Measurements from ENCODE around the gene NTNG1. TPM values are rescaled to one million over a fixed set of nuclear protein-coding genes. Genes with fewer than 3 reads are reported as not detected.

NTNG1 gene
- total RNA-seq, 1 experiment from 2014 or later, result 5.8 TPM

DNA sequence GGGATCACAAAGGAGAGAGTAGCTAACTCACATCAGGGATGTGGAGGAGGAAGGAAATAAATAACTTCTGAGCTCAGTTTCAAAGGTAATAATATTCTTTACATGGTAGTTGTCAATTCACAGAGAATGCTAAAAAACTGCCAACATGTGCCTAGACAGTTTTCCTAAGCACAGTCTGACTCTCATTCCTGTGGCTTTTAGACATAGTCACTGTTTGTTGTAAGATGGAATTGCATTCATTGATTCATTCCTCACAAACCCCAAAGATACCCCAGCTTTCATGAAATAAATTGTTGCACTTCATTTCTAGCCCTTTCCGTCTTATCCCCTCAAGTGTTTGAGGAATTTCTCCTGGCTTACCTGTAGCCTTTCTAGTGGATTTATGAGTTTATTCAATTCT, 263.9 kb downstream of the NTNG1 start:
- peak; percentile 65 for DNase-seq (ENCODE audit: low read depth)

DNA sequence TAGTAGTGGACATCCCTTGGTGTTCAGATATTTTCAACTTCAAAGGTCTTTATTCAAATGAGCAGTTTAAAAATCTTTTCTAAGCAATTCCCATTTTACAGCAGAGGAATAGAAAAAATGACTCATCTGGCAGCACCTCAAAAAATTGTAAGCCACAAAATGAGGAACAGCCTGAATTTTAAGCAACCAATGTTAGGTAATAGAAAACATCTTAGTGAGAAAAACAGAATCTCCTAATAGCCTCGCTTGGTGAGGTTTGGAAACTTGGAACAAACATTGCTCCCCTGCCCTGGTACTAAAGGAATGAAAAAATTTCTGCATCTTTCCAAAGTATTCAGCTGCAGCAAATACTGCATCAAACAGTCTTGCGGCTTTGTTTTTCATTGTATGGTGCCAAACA, 264.4 kb downstream of the NTNG1 start:
- DNase-seq (ENCODE audit: low read depth), result peak; percentile 79

- DNase-seq (ENCODE audit: low read depth), result no peak
Observed at GRCh38 chr1:107407011-107407410, 266.2 kb downstream of the NTNG1 start.

DNA sequence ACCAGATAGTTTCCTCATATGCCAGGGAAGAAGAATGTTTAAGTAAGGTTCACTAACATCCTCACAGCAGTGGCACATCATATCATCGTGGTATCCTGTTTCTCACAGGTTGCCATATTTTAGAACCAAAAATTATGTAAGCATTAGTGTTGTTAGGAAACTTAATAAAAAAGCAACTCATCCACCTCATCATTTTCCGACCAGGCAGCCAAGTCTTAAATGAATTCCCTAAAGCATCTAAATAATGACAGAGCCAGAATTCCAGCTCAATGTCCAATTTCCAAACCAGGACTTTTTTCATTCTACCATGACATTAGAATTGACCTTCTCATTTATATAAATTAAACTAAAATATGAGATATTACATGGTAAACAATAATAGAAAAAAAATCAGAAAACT, 272.7 kb downstream of the NTNG1 start:
- DNase-seq (ENCODE audit: low read depth), result no peak

DNA sequence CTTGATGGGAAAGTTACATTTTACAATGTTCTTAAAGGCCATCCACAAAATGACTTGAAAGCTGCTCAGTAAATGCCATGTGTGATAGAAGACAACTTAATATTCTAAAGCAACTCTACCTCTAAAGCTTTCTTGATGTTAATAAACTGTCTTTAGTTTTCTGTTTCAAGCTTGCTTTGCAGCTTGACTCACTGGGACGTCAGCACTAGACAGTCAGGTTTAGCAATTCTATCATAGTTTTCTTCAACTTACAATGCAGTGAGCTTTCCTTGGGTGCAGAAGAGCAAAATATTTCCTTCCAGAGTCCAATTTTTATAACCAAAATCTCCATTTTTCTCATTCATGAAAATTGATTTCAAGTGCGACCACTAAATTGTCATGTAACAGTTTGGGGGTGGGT, 273.1 kb downstream of the NTNG1 start:
- no peak for DNase-seq (ENCODE audit: low read depth)

DNA sequence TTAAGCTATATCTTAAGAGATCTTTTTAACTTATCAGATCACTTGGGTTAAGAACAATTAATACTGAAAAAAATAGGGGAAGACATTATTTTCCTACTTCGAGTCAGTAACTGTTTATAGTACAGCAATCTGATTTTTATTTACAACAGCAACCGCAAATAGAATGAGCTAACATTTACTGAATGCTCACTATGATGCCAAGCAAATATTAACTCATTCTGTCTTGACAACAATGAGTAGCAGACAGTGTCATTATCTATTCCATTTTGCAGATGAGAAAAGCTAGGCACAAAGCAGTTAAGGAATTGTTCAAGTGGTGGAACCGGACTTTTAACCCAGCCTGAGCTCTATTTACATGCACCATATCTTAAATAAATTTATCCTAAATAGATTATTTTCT, 273.7 kb downstream of the NTNG1 start:
- no peak for DNase-seq (ENCODE audit: low read depth)

DNA sequence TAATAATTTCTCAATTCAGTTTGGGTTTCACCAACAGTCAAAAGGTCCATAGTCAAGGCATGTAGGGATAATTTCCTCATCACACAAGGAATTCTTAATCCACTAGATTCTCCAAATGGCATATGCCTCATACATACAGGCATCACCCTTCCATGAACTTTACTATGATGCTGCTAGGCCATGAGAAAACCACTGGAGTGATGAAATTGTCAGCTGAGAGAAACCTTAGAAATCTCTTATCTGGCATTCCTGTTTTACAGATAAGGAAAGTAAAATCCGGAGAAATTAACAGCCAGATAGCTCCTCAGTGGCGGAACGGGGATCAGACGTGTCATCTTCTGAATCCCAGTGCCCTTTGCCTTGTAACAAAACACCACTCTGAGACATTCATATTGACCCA, 274.4 kb downstream of the NTNG1 start:
- no peak for DNase-seq (ENCODE audit: low read depth)

DNA sequence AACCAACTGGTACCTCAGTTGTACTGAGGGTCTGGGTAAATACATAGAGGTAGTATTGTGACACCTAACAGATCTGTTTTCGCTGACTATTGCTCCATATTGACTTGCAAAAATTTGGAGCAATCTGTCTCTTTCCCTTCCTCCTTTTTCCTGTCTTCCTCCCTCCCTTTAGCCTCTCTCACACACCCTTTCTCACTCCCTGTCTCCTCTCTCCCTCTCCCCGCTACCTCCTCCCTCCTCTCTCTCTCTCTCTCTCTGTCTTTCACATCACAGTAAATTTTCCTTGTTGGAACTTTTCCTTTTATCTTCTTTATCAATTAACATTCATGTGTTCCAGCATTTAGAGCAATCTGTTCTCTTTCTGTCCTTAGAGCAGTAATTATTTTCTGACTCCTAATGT, 278.2 kb downstream of the NTNG1 start:
- no peak for DNase-seq (ENCODE audit: low read depth)

DNA sequence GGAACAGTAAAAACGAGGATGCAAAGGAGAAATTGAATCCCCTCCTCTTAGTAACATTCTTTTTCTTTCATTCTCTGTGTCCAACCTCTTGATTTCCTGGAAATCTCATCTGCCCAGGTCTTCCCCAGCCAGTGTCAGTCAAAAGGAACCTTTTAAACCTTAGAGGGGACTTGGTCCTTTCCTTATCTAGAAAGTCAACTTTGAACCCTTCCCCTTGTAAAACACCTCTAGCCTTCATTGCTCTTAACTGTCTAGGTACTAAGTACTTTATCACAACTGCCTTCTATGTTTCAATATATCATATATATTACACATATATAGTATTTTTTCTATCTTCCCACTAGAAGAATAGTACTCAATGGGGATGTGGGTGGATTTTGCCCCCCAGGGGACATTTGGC, 282.1 kb downstream of the NTNG1 start:
- DNase-seq (ENCODE audit: low read depth), result no peak

- DNase-seq (ENCODE audit: low read depth), result peak; percentile 56
Observed at GRCh38 chr1:107430540-107431228, 289.8 kb downstream of the NTNG1 start.

DNA sequence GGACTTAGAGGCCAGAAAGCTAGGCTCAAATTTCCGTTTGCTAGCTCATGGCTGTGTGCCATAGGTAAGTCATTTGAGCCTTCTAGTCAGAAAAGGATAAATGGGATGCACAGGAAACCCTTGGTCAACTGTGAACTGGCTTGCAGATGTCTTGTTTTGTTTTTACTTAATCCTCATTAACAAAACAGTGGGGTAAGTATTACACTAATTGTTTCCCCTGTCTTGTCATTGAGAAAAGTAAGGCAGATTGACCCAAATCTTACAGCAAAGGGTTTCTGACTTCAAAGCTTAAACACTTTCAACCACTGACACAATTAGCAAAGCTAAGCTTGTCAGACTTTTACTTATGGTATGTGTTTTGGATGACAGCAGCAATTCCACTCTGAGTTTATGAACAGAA, 291.3 kb downstream of the NTNG1 start:
- no peak for DNase-seq (ENCODE audit: low read depth)

DNA sequence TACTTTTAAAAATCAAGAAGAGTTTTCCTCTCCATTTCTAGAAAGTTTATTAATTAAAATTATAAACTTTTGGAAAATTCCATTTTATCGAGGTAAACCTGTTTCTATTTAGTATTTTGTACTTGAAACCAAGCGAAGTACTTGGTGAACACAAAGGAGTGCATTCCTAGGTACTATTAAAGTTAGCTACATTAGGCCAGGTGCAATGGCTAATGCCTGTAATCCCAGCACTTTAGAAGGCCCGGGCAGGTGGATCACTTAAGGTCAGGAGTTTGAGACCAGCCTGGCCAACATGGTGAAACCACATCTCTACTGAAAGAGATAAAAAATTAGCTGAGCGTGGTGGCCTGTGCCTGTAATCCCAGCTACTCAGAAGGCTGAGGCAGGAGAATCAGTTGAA, 292.2 kb downstream of the NTNG1 start:
- DNase-seq (ENCODE audit: low read depth), result no peak

DNA sequence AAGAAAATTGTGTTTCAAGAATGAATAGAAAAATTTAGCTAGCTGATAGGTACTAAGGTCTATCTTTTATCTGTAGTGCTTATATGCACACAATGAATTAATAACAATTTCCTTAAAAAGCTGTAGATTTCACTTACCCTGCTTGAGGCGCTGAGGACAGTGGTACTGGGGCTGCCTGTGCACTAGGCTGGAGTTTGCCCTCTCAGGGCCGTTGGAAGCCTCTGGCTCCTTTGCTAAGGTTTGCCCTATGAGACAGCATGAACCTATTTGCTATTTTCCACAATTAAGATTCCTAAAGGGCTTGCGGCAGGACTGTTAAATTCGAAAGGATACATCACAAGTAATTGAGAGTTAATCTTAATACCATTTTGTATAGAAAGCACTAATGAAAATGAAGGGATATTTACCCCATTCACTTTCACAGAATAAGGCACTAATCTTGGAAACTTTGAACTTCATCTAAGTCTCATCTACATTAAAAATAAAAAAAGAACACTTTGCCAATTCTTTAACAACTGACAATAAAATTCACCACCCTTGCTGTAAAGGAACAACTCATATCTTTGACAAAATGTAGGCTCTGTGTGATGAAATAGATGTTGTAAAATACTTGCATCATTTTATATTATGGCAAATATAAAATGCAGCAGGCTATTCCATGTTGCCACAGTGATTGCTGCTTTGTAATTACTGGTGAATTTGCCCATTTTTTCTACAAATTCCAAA, 293.0 kb downstream of the NTNG1 start:
- no peak for DNase-seq (ENCODE audit: low read depth)

GRCh38 chr1:107434361-107434693, 293.5 kb downstream of the NTNG1 start:
- DNase-seq (ENCODE audit: low read depth), result no peak

- DNase-seq (ENCODE audit: low read depth), result no peak
Observed at GRCh38 chr1:107436552-107437241, 295.9 kb downstream of the NTNG1 start.

- no peak for DNase-seq (ENCODE audit: low read depth)
Observed at GRCh38 chr1:107439567-107439966, 298.7 kb downstream of the NTNG1 start.

GRCh38 chr1:107442551-107442950, 301.7 kb downstream of the NTNG1 start:
- no peak for DNase-seq (ENCODE audit: low read depth)

DNA sequence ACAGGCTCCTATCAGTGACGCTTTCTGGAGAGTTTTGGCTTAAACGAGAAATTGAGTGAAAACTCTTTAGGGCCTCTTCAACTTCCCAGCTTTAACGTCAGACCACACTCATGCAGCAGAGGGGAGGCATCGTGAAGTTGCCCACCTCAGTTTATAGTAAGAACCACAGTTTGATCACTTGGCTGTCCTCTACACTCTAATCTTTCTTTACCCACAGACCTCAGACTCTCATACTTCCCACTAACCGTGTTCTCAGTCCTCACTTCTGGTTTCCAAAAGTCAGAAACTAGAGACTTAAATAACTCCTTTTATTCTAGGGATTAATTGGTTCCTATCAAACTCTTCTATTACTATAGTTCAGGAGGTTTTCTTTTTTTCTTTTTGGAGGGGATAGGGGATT, 302.2 kb downstream of the NTNG1 start:
- no peak for DNase-seq (ENCODE audit: low read depth)

DNA sequence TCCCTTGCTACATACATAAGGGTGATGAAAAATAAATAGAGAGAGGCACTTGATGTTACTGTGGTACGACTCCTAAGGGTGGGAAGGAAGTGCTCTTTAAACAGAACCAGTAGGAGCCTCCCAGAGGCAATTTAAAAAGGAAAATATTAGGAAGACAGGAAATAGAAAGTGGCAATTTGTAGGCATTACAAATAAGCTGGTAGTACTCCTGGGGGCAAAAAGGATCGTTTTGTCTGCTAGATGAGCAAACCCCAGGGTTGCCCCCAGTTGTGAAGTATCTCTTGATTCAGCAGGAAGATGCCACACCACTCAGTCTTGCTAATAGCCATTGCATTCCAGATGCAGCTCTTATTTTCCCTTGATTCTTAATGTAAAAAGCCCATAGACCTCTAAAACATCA, 303.0 kb downstream of the NTNG1 start:
- no peak for DNase-seq (ENCODE audit: low read depth)

DNA sequence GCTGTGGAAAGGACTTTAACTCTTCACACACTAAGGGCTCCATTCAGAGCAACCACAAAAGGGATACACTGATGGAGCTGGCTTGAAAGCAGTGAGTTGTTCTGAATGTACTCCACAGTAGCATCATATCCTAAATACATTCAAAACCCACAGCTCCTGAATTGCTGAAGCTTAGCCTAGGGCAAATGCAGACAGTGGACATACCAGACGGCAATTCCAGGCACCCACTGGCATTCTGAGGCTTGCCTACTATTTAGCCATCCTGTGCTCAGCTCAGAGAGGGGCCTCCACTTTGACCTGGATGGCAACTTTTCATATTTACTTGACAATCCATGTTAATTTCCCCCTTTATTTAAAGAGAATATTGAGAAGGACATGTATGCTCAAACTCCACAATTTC, 303.5 kb downstream of the NTNG1 start:
- DNase-seq (ENCODE audit: low read depth), result no peak

GRCh38 chr1:107449326-107449725, 308.5 kb downstream of the NTNG1 start:
- no peak for DNase-seq (ENCODE audit: low read depth)

DNA sequence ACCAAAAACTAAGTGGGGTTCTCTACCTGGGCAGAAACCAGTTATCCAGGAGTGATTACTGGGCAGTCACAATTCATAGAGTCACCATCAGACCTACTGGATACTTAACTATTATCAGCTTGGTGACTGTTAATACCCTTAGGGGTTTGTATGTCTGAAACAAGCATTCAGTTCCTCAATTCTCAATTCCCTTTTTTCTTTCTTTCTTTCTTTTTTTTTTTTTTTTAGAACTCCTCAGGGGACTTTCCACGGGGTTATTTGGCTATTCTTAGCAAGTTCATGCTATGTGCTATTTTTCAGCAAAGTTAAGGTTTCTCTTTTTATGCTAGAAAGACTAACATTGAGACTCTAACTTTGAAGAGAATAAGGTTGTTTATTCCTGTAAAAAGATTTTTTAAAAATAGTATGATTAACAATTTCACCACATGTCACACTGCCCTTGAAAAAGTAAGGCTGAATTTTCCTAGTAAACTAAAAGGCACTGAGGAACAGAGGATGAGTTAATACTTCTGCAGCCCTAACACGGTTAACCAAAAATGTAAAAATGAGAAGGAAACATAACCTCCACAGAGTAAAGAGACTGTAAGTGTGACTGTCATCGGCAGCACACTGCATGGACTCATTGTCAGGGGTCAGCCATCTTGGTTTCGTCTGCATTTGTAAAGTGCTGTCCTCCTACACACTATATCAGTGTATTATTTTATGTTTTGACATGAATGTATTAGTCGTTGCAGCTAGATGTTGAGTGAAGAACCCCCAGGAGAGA, 310.2 kb downstream of the NTNG1 start:
- no peak for DNase-seq (ENCODE audit: low read depth)
